Activated T-helper 17 cell treated with anti-CD3 and anti-CD28 coated beads, Interleukin-2, amount 50 U/mL, for 72 hours (primary cell): ENCODE results near the gene BAHCC1. TPM values are rescaled to one million over a fixed set of nuclear protein-coding genes. Genes with fewer than 3 reads are reported as not detected.

ENCODE experiments used
- ATAC-seq: fragments of 150-1000 bp; cut with Tn5 transposase; replicated peaks from 2 replicates; pipeline ENCODE4 v1.10.0; 2021; ENCODE audit warnings: mild to moderate bottlenecking, moderate library complexity
- H3K27ac Mint-ChIP-seq: one replicate; pipeline ENCODE4 v1.8.0; 2022; ENCODE audit warnings: mixed read lengths
- H3K27me3 Mint-ChIP-seq: one replicate; pipeline ENCODE4 v1.8.0; 2022; ENCODE audit warnings: mixed read lengths
- H3K36me3 Mint-ChIP-seq: one replicate; pipeline ENCODE4 v1.8.0; 2022; ENCODE audit warnings: low read depth, mild to moderate bottlenecking, mixed read lengths
- H3K4me1 Mint-ChIP-seq: one replicate; pipeline ENCODE4 v1.8.0; 2022; ENCODE audit warnings: mixed read lengths
- H3K4me3 Mint-ChIP-seq: one replicate; pipeline ENCODE4 v1.8.0; 2022; ENCODE audit warnings: mild to moderate bottlenecking, mixed read lengths
- H3K9me3 Mint-ChIP-seq: one replicate; pipeline ENCODE4 v1.8.0; 2022; ENCODE audit warnings: mixed read lengths
- total RNA-seq, 2 donors: library from RNA; stranded (reverse); gene quantifications; one replicate each; pipeline ENCODE4 v1.2.3, GENCODE V29; 2022

Gene BAHCC1
- total RNA-seq, 2 donors from 2014 or later = 0.26 TPM; not detected in 1

DNA sequence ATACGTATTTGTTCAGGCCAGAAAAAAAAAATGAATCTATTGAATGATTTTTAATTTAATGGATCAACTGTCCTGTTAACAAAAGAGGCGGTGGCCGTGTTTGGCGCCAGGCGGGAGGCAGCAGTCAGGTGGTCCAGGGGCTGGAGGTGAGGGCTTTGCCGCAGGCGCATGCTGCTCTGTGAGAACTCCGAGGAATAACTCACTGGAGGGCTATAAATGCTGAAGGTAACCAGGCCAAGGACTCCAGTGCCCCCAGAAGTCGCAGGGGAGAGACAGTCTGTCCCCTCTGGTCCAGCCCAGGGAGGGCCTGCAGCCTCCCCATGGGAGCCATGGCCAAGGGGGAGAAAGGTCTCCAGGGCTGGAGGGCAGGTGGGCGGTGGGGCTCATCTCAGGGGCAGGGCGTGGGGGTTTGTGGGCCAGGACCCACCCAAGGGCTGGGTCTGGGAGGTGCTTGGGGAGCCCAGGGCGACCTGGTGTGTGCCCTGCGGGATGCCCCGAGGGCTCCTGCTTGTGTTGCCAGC lies 7.1 kb upstream of the BAHCC1 start:
- Mint-ChIP-seq H3K27me3 (peaks cover 30% of the 10 kb centered on the region), H3K36me3 (no peaks in the 10 kb centered on the region), H3K4me3 (peak overlapping the region; percentile 57), H3K27ac (no peak overlapping the region), H3K9me3 (no peaks in the 10 kb centered on the region), H3K4me1 (no peaks in the 10 kb centered on the region)
- no peak for ATAC-seq

DNA sequence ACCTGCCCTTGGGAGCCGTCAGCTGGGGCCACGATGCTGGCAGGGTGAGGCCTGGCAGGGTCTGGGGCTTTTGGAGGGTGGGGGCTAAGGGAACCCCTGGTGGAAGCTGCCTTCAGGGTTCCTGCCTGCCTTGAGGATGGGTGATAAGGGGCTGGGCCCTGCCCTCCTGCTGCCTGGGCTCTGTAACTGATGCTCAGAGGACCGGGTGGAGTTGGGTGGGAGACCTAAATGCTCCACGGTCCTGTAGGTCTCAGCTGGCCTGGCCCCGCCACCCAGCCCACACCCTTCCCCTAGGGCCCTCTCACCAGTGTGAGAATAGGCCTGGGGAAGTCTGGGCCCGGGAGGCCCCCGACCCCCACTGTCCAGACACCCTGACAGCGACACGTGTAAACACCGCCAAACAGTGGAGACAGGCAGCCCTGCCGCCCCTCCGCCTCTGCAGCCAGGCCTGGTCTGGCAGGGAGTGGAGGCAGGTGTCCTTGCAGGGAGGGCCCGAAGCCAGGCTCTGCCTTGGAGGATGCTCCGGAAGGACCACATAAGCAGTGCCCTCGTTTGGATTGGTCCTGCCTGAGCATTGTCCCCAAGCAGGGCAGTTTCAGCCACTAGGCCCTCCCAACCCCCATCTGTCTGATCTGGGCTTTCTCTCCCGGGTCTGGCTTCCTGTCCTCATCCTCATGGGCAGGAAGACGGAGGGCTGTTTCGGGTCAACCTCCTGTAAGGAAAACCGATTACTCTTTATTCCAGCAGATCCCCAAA lies 6.5 kb upstream of the BAHCC1 start:
- ATAC-seq = no peak
- H3K27ac Mint-ChIP-seq = no peak overlapping the region
- H3K4me3 Mint-ChIP-seq = peak overlapping the region; percentile 57
- no peaks in the 10 kb centered on the region for H3K4me1 Mint-ChIP-seq
- no peaks in the 10 kb centered on the region for H3K9me3 Mint-ChIP-seq
- no peaks in the 10 kb centered on the region for H3K36me3 Mint-ChIP-seq
- peaks cover 30% of the 10 kb centered on the region for H3K27me3 Mint-ChIP-seq

DNA sequence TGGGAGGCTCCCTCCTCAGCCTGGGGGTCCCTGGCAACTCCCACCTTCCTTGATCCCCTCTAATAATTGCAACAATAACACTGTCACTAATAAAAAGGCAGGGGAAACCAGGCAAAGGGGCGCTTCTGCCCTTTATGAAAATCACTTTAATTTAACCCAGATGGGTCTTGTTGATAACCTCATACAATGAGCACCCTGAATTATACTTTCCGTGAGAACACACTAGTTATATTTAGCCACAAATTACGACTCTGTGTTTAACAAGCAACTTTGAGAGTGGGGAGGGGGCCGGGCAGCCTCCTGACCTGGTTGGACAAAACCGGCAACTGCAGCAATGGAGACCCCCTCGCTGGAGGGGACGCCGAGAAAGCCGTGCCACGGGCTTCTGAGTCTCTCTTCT lies 5.7 kb upstream of the BAHCC1 start:
- Mint-ChIP-seq H3K9me3 (no peaks in the 10 kb centered on the region), H3K27me3 (peaks cover 38% of the 10 kb centered on the region), H3K27ac (no peak overlapping the region), H3K4me3 (no peak overlapping the region), H3K36me3 (peaks cover 8% of the 10 kb centered on the region), H3K4me1 (no peaks in the 10 kb centered on the region)
- no peak for ATAC-seq

DNA sequence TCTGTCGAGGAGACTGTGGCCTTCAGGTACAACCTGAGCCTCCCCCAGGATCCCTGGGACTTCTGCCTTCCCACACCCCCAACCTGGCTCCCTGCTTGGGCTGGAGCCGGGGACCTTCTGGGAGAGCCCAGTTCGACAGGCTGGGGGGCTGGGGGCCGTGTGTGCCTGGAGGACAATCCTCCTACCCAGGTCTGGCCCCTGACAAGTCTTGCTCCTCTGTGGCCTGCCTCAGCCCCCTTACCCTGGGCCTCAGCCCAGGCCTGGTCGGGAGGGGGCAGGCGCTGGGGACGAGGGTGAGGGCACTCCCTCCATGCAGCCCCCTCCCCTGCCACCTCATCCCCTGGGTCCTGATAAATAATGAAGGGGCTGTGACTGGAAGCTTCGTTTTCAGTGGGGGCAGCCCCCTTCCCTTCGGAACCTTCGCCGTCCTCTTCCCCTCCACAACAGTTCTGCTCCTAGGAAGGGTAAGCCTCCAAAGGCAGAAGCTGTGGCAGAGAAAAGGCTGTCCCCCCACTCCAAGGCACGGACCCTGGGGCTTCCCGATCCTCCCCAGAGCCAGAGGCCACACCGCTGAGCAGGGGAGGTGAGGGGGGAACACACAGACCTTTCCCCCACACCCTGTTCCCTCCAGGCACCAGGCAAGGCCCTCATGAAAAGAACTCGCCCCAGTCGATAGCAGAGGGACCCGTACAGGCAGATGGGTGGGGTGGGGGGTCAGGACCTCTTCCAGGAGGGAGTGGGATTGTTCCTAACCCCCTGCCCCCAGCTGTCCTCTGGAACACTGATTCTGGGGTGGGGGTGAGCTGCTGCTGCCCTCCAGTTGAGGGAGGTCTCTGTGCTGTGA lies 5.0 kb upstream of the BAHCC1 start:
- H3K4me1 Mint-ChIP-seq = peaks cover 3% of the 10 kb centered on the region

GRCh38 chr17:81390873-81391255 lies 4.4 kb upstream of the BAHCC1 start:
- no peak overlapping the region for H3K4me3 Mint-ChIP-seq
- peaks cover 33% of the 10 kb centered on the region for H3K27me3 Mint-ChIP-seq
- H3K27ac Mint-ChIP-seq = no peak overlapping the region
- peaks cover 13% of the 10 kb centered on the region for H3K36me3 Mint-ChIP-seq
- H3K4me1 Mint-ChIP-seq = peaks cover 3% of the 10 kb centered on the region
- no peak for ATAC-seq
- H3K9me3 Mint-ChIP-seq = no peaks in the 10 kb centered on the region

More for the DNA sequence above, 5.0 kb upstream of the BAHCC1 start:
- no peaks in the 10 kb centered on the region for H3K9me3 Mint-ChIP-seq
- ATAC-seq = no peak
- H3K27me3 Mint-ChIP-seq = peaks cover 38% of the 10 kb centered on the region
- H3K36me3 Mint-ChIP-seq = peaks cover 11% of the 10 kb centered on the region
- H3K27ac Mint-ChIP-seq = no peak overlapping the region
- H3K4me3 Mint-ChIP-seq = no peak overlapping the region

DNA sequence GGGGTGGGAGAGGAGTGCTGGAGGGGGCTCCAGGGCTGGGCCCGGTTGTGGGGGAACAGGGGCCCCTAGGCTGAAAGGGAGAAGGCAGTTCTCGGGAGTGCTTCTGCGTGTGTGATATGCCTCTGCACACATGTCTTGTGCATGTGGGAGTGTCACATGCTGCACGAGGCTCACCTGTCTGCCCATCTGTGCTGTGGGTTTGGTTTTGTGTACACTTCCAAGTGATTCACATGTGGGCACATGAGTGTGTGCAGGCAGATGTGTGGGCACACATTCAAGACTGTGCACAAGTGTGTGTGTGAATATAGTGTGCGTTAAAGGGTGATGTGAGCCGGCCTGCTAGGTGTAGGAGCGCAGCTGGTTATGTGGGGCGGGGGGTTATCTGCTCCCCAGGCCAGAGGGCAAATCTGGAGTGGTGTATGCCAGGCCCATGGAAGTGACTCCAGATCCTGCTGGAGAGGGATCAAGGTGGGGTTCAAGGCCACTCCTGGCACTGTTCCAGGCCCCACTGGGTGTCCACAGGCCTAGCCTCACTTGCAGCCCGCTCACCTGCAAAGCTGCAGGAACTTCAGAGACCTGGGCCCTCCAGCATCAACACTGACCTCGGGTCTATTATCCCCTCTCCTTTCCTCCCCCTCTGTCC lies 3.8 kb upstream of the BAHCC1 start:
- Mint-ChIP-seq H3K27ac (no peak overlapping the region), H3K4me3 (no peak overlapping the region), H3K27me3 (peaks cover 30% of the 10 kb centered on the region)

GRCh38 chr17:81391936-81392908 lies 3.0 kb upstream of the BAHCC1 start:
- Mint-ChIP-seq H3K4me3 (no peak overlapping the region), H3K4me1 (peaks cover 3% of the 10 kb centered on the region), H3K9me3 (no peaks in the 10 kb centered on the region), H3K27me3 (peaks cover 29% of the 10 kb centered on the region), H3K36me3 (peaks cover 13% of the 10 kb centered on the region), H3K27ac (no peak overlapping the region)
- ATAC-seq = no peak

More for the DNA sequence above, 3.8 kb upstream of the BAHCC1 start:
- H3K9me3 Mint-ChIP-seq = no peaks in the 10 kb centered on the region
- peaks cover 13% of the 10 kb centered on the region for H3K36me3 Mint-ChIP-seq
- peaks cover 3% of the 10 kb centered on the region for H3K4me1 Mint-ChIP-seq
- ATAC-seq = no peak

DNA sequence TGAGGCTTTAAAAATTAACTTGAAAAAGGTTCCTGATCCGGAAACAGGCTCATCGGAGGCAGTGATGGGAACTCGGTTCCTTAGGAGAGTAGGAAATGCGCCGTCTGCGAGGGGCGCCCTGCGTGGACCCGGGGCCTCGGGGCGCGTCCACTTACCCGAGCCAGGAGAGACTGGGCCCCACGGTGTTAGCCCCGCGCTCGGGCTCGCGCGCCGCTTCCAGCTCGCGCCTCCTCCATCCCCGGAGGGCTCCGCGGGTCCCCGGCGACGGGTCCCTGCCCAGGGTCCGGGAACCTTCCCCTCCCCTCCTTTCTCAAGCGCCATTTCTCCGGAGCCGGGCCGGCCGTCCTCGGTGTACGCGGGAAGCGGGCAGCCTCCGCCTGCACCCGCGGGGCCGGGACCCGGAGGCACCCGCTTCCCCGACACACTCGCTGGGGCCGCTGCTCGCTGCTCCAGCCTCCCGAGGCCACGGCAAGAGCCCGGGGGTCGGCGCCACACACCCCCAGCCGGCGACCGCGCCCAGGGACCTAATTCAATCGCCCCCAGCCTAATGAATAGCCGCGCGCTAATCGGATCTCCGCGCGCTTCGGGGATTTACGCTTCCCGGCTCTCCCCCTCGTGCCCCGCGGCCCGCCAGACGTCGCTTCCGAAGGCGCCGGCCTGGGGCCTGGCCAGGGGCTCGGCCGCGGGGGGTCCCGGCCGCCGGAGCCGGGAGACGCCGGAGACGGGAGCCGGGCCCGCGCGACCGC lies 2.2 kb upstream of the BAHCC1 start:
- ATAC-seq = no peak
- Mint-ChIP-seq H3K27me3 (peaks cover 30% of the 10 kb centered on the region), H3K36me3 (peaks cover 18% of the 10 kb centered on the region), H3K27ac (no peak overlapping the region), H3K9me3 (no peaks in the 10 kb centered on the region), H3K4me3 (no peak overlapping the region), H3K4me1 (peaks cover 3% of the 10 kb centered on the region)

DNA sequence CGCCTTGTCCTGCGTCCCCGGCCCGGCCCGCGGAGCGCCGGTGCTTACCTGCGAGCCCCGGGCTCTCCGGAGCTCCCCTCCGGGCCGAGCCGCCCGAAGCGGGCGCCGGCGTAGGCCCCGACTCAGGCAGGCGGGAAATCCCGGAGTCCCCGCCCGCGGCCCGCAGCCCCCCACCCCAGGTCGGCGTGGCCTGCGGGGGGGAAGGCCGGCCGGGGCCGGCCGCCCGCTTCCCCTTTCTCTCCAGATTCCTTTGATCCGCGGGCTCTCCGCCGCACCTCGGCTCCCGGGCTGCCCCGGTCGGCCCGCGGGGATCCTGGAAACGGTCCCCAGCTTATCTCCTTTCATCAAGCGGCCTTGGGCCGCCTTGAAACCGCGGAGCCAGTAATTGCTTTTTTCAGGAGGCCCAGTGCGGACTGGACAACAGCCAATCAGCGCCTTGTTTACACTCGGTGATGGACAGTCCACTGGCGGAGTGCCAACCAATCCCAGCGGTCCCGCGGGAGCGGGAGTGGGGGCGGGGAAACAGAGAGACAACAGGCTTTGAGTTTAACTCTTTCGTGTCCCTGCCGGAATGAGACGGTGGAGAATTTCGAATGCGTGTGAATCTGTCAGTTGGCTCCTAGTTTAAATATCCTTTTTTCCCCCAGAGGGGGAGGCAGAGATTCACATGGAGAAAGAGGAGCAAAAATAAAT lies 1.4 kb upstream of the BAHCC1 start:
- H3K27me3 Mint-ChIP-seq = peaks cover 32% of the 10 kb centered on the region
- H3K4me3 Mint-ChIP-seq = peak overlapping the region; percentile 57
- peaks cover 5% of the 10 kb centered on the region for H3K4me1 Mint-ChIP-seq
- H3K27ac Mint-ChIP-seq = peak overlapping the region; percentile 43
- H3K36me3 Mint-ChIP-seq = peaks cover 21% of the 10 kb centered on the region
- H3K9me3 Mint-ChIP-seq = no peaks in the 10 kb centered on the region
- peak; percentile 58 for ATAC-seq

- Mint-ChIP-seq H3K4me3 (peak overlapping the region; percentile 57), H3K4me1 (peaks cover 8% of the 10 kb centered on the region), H3K27ac (peak overlapping the region; percentile 43), H3K36me3 (peaks cover 24% of the 10 kb centered on the region), H3K27me3 (peaks cover 34% of the 10 kb centered on the region), H3K9me3 (no peaks in the 10 kb centered on the region)
- ATAC-seq = no peak
These were observed 808 bp upstream of the BAHCC1 start for GRCh38 chr17:81394377-81394920.

DNA sequence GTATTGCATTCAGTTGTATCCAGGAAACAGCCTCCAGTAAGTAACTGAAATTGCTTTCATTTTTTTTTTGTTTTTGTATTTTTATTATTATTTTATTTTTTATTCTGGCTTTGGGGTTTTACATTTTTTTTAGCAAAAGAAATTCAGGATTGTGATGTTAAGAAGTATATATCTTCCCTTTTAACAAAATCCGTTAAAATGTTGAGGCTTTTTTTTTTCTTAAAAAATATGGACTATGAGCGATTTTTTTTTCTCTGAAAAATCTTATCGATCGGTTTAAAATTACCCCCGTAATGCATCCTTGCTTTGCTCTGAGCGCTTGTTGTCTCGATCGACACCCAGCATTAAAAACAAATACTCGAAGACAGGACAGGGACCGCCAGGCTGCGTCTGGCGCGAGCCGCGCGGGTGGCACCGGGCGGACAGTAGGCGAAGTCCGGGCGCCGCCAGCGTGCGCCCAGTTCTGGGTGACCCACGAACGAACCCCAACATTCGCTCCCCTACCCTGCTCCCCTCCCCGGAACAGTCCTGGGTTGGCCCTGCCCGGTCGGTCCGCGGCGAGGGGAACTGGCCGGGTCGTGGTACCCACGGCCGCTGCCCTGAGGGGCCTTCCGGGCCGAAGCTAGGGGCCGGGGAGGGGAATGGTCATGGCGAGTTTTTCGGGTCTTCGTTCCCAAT lies 482 bp downstream of the BAHCC1 start:
- no peak for ATAC-seq
- Mint-ChIP-seq H3K4me3 (peak overlapping the region; percentile 57), H3K27ac (no peak overlapping the region), H3K9me3 (no peaks in the 10 kb centered on the region), H3K36me3 (peaks cover 24% of the 10 kb centered on the region), H3K4me1 (peaks cover 8% of the 10 kb centered on the region), H3K27me3 (peaks cover 40% of the 10 kb centered on the region)

DNA sequence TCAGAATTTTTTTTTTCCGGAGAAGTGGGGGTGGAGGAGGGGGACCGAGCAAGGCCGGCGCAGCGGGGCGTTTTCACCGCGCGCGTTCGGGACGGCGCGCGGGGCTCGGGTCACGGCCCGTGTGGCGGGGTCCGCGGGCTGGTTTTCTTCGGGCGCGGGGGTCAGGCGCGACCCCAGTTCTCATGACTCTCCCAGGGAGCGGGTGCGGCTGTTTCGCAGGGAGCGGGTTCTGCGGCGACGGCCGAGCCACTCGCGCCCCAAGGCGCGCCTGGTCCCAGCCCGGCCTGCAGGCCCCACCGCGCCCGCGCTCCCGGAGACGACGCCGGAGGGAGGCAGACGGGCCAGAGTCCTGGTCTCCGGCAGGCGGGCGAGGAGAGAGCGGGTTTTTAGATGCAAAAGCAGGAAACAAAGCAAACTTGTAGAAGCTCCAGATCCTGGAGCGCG lies 1.0 kb downstream of the BAHCC1 start:
- no peaks in the 10 kb centered on the region for H3K9me3 Mint-ChIP-seq
- H3K27ac Mint-ChIP-seq = no peak overlapping the region
- peaks cover 8% of the 10 kb centered on the region for H3K4me1 Mint-ChIP-seq
- no peak for ATAC-seq
- H3K27me3 Mint-ChIP-seq = peaks cover 41% of the 10 kb centered on the region
- peaks cover 24% of the 10 kb centered on the region for H3K36me3 Mint-ChIP-seq
- no peak overlapping the region for H3K4me3 Mint-ChIP-seq
